GM12865 (cell line): ENCODE measurements around the gene NHLRC4.

Source experiments
- DNase-seq: peaks from one replicate; pipeline ENCODE4 v3.0.0; 2010; ENCODE audit warnings: low read depth
- H3K4me3 ChIP-seq: 2 replicates; pipeline ENCODE4 v1.5.1; 2011; ENCODE audit warnings: mild to moderate bottlenecking, low read depth, low read length, control low read depth
- CTCF ChIP-seq: IDR thresholded peaks from 2 replicates; pipeline ENCODE4 v1.5.1; 2011; ENCODE audit warnings: low read length, control low read depth, low read depth, inconsistent platforms; ENCODE audit not compliant: insufficient read depth; ENCODE audit errors: missing control alignments

NHLRC4 gene

GRCh38 chr16:583470-583814 is 16.6 kb downstream of the NHLRC4 start:
- TF ChIP-seq CTCF = no peak
- no peak overlapping the region for H3K4me3 ChIP-seq
- no peak for DNase-seq

GRCh38 chr16:583815-584591 is 17.2 kb downstream of the NHLRC4 start:
- no peak for TF ChIP-seq CTCF
- H3K4me3 ChIP-seq = no peak overlapping the region
- no peak for DNase-seq

GRCh38 chr16:585351-585750 is 18.5 kb downstream of the NHLRC4 start:
- H3K4me3 ChIP-seq = no peak overlapping the region
- DNase-seq = no peak
- no peak for TF ChIP-seq CTCF

GRCh38 chr16:586047-586644 is 19.3 kb downstream of the NHLRC4 start:
- no peak overlapping the region for H3K4me3 ChIP-seq
- no peak for TF ChIP-seq CTCF
- no peak for DNase-seq

- no peak for DNase-seq
Observed at GRCh38 chr16:586645-587590, 20.1 kb downstream of the NHLRC4 start.

GRCh38 chr16:588639-588888 is 21.8 kb downstream of the NHLRC4 start:
- H3K4me3 ChIP-seq = peak overlapping the region; percentile 75
- DNase-seq = peak; percentile 82
- no peak for TF ChIP-seq CTCF

More at GRCh38 chr16:586645-587590, 20.1 kb downstream of the NHLRC4 start:
- no peak for TF ChIP-seq CTCF
- peak overlapping the region; percentile 75 for H3K4me3 ChIP-seq
